GM12878 (cell line): ENCODE measurements around the gene TMEM170B. TPM values are rescaled to one million over a fixed set of nuclear protein-coding genes. Genes with fewer than 3 reads are reported as not detected.
A peak's percentile ranks its signal among the peaks of the same experiment; 100 is the strongest.

ENCODE experiments used
- ATF7 ChIP-seq: fragments of 450-650 bp; IDR thresholded peaks from 2 replicates; pipeline ENCODE4 v1.6.1; 2016; ENCODE audit warnings: low read depth, mild to moderate bottlenecking
- BACH1 ChIP-seq: fragments of 450-650 bp; IDR thresholded peaks from 2 replicates; pipeline ENCODE4 v1.6.1; 2017; ENCODE audit warnings: mild to moderate bottlenecking, borderline replicate concordance
- CHD4 ChIP-seq: fragments of 200-600 bp; sonication (generic); IDR thresholded peaks from 2 replicates; pipeline ENCODE4 v1.6.1; 2016; ENCODE audit warnings: mild to moderate bottlenecking
- FOXK2 ChIP-seq: fragments of 450-650 bp; IDR thresholded peaks from 2 replicates; pipeline ENCODE4 v1.6.1; 2017; ENCODE audit warnings: mild to moderate bottlenecking, moderate library complexity
- HDAC6 ChIP-seq: fragments of 200-600 bp; sonication (generic); IDR thresholded peaks from one replicate; pipeline ENCODE4 v1.8.0; 2017; ENCODE audit warnings: antibody characterized with exemption; ENCODE audit not compliant: unreplicated experiment
- RAD51 ChIP-seq: fragments of 450-650 bp; IDR thresholded peaks from 2 replicates; pipeline ENCODE4 v1.6.1; 2016; ENCODE audit warnings: moderate library complexity, mild to moderate bottlenecking, inconsistent platforms
- RCOR1 ChIP-seq: conservative IDR thresholded peaks from 2 replicates; pipeline ENCODE4 v1.6.1; 2012; ENCODE audit warnings: low read depth, low read length, improper control_type of control experiment
- TBL1XR1 ChIP-seq: IDR thresholded peaks from 2 replicates; pipeline ENCODE4 v1.6.1; 2012; ENCODE audit warnings: low read depth, low read length, improper control_type of control experiment
- ZNF207 ChIP-seq: fragments of 450-650 bp; IDR thresholded peaks from 2 replicates; pipeline ENCODE4 v1.6.1; 2014; ENCODE audit warnings: antibody characterized with exemption, mild to moderate bottlenecking, borderline replicate concordance
- ZNF274 ChIP-seq: IDR thresholded peaks from one replicate; pipeline ENCODE4 v1.8.0; 2011; ENCODE audit not compliant: insufficient read length, insufficient read depth
- ZNF622 ChIP-seq: fragments of 450-650 bp; IDR thresholded peaks from 2 replicates; pipeline ENCODE4 v1.6.1; 2017; ENCODE audit warnings: mild to moderate bottlenecking, inconsistent platforms
- polyA plus RNA-seq, 11 experiments: library from polyadenylated mRNA; depleted of rRNA in 4 of 11; unstranded in 6 of 11; stranded (reverse) in 5 of 11; fragments of >200 nt; fragmentation: Nextera tagmentation in 4 of 11; fragmentation: Illumina TruSeq in 1 of 11; extraction: Ambion mirVana in 4 of 11; extraction: Trizol in 1 of 11; gene quantifications; 1 replicate in 1 of 11; 2 replicates in 10 of 11; pipeline versions ENCODE4 v1.2.1 to v1.2.3, GENCODE V29; 2011 to 2016; ENCODE audit warnings: inconsistent platforms in 2 of 11, missing spikeins in 2 of 11, low read depth in 1 of 11
- total RNA-seq, 4 experiments: library from RNA; depleted of rRNA in 3 of 4; stranded (reverse); fragments of >200 nt in 3 of 4; fragmentation: Illumina TruSeq in 1 of 4; extraction: Trizol in 1 of 4; gene quantifications; 2 replicates each; pipeline versions ENCODE4 v1.2.1 to v1.2.3, GENCODE V29; 2013 to 2021
- TF ChIP-seq, protein P1 (sequence below): fragments of 450-650 bp; IDR thresholded peaks from 2 replicates; pipeline ENCODE4 v1.6.1; 2014; ENCODE audit warnings: mild to moderate bottlenecking
- TF ChIP-seq, protein P2 (sequence below): fragments of 450-650 bp; IDR thresholded peaks from 2 replicates; pipeline ENCODE4 v1.6.1; 2016; ENCODE audit warnings: mild to moderate bottlenecking
- TF ChIP-seq, protein P3 (sequence below): IDR thresholded peaks from 2 replicates; pipeline ENCODE4 v1.6.1; 2012; ENCODE audit warnings: low read length, inconsistent platforms
- TF ChIP-seq, protein P4 (sequence below): fragments of 450-650 bp; IDR thresholded peaks from 2 replicates; pipeline ENCODE4 v1.6.1; 2017; ENCODE audit warnings: mild to moderate bottlenecking
- TF ChIP-seq, protein P5 (sequence below): IDR thresholded peaks from 2 replicates; pipeline ENCODE4 v1.6.1; 2011; ENCODE audit warnings: low read depth, low read length, improper control_type of control experiment, borderline replicate concordance
- TF ChIP-seq, protein P6 (sequence below), 3 experiments: IDR thresholded peaks in 2 of 3; conservative IDR thresholded peaks in 1 of 3; 2 replicates each; pipeline ENCODE4 v1.5.1; 2011; ENCODE audit warnings: low read depth in 3 of 3, low read length in 3 of 3, mild to moderate bottlenecking in 3 of 3, control low read depth in 2 of 3, moderate library complexity in 2 of 3, inconsistent platforms in 1 of 3, mixed read lengths in 1 of 3; ENCODE audit not compliant: control insufficient read depth in 2 of 3, insufficient read depth in 1 of 3; ENCODE audit errors: extremely low read depth in 1 of 3
- TF ChIP-seq, protein P7 (sequence below): fragments of 450-650 bp; IDR thresholded peaks from 2 replicates; pipeline ENCODE4 v1.6.1; 2018; ENCODE audit warnings: borderline replicate concordance, mild to moderate bottlenecking; ENCODE audit not compliant: partially characterized antibody

TMEM170B gene
- total and polyA plus RNA-seq, 10 of the 15 experiments (the other 5 are each of a cell fraction or from before 2014, with no cell fraction given) = 0.38 to 10.3 (median 4.2) TPM

DNA sequence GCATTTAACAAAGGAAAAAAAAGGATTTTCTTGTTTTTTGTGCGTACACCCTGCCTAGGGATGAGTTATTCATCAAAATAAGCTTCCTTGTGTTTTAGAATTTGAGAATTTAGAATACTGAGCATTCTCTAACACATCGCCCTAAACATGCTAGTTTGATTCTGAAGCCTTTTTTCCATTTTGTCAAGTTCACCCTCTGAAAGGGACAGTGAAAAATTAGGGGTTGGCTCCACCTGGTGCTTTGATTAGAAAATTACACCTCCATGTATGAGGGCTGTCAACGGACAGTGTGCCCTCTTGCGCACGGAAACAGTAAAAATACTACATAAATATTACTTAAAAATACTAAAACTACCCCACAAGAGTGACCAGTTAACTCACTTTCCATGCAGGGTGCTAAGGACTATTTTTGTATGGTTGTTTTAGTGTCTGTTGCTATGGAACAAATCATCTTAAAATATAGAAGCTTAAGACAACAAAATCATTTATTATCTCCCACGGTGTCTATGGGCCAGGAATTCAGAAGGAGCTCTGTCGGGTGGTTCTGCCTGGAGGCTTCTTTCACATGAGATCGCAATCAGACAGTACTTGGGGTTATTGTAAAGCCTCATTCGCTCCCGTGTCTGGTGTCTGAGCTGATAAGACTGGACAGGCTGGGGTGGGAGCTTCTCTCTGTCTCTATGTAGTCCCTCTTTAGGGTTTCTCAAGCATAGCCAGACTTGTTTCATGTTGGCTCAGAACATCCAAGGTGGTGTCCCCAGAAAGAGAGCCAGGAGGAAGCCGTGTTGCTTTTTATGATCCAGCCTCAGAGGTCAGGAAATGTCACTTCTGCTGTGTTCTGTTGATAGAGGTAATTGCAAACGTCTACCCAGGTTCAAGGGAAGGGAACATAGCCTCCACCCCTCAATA is 41.1 kb upstream of the TMEM170B start (continued):
- no peak; the same call in 1 of the 2 replicates for TF ChIP-seq ZNF207
- TF ChIP-seq, protein P1, sequence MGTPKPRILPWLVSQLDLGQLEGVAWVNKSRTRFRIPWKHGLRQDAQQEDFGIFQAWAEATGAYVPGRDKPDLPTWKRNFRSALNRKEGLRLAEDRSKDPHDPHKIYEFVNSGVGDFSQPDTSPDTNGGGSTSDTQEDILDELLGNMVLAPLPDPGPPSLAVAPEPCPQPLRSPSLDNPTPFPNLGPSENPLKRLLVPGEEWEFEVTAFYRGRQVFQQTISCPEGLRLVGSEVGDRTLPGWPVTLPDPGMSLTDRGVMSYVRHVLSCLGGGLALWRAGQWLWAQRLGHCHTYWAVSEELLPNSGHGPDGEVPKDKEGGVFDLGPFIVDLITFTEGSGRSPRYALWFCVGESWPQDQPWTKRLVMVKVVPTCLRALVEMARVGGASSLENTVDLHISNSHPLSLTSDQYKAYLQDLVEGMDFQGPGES = no peak
- TF ChIP-seq, protein P2, sequence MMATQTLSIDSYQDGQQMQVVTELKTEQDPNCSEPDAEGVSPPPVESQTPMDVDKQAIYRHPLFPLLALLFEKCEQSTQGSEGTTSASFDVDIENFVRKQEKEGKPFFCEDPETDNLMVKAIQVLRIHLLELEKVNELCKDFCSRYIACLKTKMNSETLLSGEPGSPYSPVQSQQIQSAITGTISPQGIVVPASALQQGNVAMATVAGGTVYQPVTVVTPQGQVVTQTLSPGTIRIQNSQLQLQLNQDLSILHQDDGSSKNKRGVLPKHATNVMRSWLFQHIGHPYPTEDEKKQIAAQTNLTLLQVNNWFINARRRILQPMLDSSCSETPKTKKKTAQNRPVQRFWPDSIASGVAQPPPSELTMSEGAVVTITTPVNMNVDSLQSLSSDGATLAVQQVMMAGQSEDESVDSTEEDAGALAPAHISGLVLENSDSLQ = peak; percentile 38; the same call in 1 of the 2 replicates
- no peak for TF ChIP-seq ZNF622
- TF ChIP-seq ZNF274 = no peak
- TF ChIP-seq, protein P3, sequence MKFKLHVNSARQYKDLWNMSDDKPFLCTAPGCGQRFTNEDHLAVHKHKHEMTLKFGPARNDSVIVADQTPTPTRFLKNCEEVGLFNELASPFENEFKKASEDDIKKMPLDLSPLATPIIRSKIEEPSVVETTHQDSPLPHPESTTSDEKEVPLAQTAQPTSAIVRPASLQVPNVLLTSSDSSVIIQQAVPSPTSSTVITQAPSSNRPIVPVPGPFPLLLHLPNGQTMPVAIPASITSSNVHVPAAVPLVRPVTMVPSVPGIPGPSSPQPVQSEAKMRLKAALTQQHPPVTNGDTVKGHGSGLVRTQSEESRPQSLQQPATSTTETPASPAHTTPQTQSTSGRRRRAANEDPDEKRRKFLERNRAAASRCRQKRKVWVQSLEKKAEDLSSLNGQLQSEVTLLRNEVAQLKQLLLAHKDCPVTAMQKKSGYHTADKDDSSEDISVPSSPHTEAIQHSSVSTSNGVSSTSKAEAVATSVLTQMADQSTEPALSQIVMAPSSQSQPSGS = peak; percentile 49; the same call in 1 of the 2 replicates
- TF ChIP-seq RAD51 = peak; percentile 15; the same call in 1 of the 2 replicates
- TF ChIP-seq, protein P4, sequence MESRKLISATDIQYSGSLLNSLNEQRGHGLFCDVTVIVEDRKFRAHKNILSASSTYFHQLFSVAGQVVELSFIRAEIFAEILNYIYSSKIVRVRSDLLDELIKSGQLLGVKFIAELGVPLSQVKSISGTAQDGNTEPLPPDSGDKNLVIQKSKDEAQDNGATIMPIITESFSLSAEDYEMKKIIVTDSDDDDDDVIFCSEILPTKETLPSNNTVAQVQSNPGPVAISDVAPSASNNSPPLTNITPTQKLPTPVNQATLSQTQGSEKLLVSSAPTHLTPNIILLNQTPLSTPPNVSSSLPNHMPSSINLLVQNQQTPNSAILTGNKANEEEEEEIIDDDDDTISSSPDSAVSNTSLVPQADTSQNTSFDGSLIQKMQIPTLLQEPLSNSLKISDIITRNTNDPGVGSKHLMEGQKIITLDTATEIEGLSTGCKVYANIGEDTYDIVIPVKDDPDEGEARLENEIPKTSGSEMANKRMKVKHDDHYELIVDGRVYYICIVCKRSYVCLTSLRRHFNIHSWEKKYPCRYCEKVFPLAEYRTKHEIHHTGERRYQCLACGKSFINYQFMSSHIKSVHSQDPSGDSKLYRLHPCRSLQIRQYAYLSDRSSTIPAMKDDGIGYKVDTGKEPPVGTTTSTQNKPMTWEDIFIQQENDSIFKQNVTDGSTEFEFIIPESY = no peak
- TF ChIP-seq BACH1 = no peak
- no peak for TF ChIP-seq HDAC6
- no peak for TF ChIP-seq FOXK2
- TF ChIP-seq RCOR1 = no peak
- TF ChIP-seq, protein P5, sequence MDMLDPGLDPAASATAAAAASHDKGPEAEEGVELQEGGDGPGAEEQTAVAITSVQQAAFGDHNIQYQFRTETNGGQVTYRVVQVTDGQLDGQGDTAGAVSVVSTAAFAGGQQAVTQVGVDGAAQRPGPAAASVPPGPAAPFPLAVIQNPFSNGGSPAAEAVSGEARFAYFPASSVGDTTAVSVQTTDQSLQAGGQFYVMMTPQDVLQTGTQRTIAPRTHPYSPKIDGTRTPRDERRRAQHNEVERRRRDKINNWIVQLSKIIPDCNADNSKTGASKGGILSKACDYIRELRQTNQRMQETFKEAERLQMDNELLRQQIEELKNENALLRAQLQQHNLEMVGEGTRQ = no peak
- TF ChIP-seq, protein P6, sequence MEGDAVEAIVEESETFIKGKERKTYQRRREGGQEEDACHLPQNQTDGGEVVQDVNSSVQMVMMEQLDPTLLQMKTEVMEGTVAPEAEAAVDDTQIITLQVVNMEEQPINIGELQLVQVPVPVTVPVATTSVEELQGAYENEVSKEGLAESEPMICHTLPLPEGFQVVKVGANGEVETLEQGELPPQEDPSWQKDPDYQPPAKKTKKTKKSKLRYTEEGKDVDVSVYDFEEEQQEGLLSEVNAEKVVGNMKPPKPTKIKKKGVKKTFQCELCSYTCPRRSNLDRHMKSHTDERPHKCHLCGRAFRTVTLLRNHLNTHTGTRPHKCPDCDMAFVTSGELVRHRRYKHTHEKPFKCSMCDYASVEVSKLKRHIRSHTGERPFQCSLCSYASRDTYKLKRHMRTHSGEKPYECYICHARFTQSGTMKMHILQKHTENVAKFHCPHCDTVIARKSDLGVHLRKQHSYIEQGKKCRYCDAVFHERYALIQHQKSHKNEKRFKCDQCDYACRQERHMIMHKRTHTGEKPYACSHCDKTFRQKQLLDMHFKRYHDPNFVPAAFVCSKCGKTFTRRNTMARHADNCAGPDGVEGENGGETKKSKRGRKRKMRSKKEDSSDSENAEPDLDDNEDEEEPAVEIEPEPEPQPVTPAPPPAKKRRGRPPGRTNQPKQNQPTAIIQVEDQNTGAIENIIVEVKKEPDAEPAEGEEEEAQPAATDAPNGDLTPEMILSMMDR (IDR thresholded peaks at IDR 0.05 in 2 of 3, conservative IDR thresholded peaks at IDR 0.05 in 1 of 3; ENCODE audit: control insufficient read depth in 2 of 3, extremely low read depth in 1 of 3, insufficient read depth in 1 of 3, low read depth in 3 of 3, low read length in 3 of 3) = peak; percentile 76 to 96 (median 88)
- TF ChIP-seq, protein P7, sequence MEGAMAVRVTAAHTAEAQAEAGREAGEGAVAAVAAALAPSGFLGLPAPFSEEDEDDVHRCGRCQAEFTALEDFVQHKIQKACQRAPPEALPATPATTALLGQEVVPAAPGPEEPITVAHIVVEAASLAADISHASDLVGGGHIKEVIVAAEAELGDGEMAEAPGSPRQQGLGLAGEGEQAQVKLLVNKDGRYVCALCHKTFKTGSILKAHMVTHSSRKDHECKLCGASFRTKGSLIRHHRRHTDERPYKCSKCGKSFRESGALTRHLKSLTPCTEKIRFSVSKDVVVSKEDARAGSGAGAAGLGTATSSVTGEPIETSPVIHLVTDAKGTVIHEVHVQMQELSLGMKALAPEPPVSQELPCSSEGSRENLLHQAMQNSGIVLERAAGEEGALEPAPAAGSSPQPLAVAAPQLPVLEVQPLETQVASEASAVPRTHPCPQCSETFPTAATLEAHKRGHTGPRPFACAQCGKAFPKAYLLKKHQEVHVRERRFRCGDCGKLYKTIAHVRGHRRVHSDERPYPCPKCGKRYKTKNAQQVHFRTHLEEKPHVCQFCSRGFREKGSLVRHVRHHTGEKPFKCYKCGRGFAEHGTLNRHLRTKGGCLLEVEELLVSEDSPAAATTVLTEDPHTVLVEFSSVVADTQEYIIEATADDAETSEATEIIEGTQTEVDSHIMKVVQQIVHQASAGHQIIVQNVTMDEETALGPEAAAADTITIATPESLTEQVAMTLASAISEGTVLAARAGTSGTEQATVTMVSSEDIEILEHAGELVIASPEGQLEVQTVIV = no peak
- TF ChIP-seq CHD4 = no peak
- TF ChIP-seq ATF7 = no peak; the same call in 1 of the 2 replicates
- TF ChIP-seq TBL1XR1 = no peak
